Chondrocyte (in vitro differentiated cells): Measurements from ENCODE around the gene CRHR1. TPM values are rescaled to one million over a fixed set of nuclear protein-coding genes. Genes with fewer than 3 reads are reported as not detected.

Source experiments
- DNase-seq: peaks from one replicate; pipeline ENCODE4 v3.0.0; 2021; ENCODE audit warnings: mixed read lengths, low spot score
- H3K27ac Mint-ChIP-seq: one replicate; pipeline ENCODE4 v1.8.0; 2021; ENCODE audit warnings: mild to moderate bottlenecking, moderate library complexity, mixed read lengths; ENCODE audit not compliant: unreplicated experiment
- H3K27me3 Mint-ChIP-seq: 2 replicates; pipeline ENCODE4 v1.8.0; 2021; ENCODE audit warnings: low read depth, mixed read lengths
- H3K36me3 Mint-ChIP-seq: 2 replicates; pipeline ENCODE4 v1.8.0; 2021; ENCODE audit warnings: low read depth, mixed read lengths
- H3K4me1 Mint-ChIP-seq: 2 replicates; pipeline ENCODE4 v1.8.0; 2021; ENCODE audit warnings: low read depth, mild to moderate bottlenecking, mixed read lengths
- H3K4me3 Mint-ChIP-seq: one replicate; pipeline ENCODE4 v1.8.0; 2021; ENCODE audit warnings: mild to moderate bottlenecking, moderate library complexity, mixed read lengths; ENCODE audit not compliant: unreplicated experiment
- H3K9me3 Mint-ChIP-seq: 2 replicates; pipeline ENCODE4 v1.8.0; 2021; ENCODE audit warnings: low read depth, mixed read lengths
- CTCF ChIP-seq: fragments of 200-600 bp; sonication (generic); IDR thresholded peaks from 2 replicates; pipeline ENCODE4 v1.5.0; 2021; ENCODE audit warnings: antibody characterized with exemption, mild to moderate bottlenecking, moderate library complexity
- total RNA-seq: library from RNA; stranded (reverse); gene quantifications from 3 replicates; pipeline ENCODE4 v1.2.1, GENCODE V29; 2021

Gene CRHR1
- total RNA-seq, 1 donor from 2014 or later, result not detected

GRCh38 chr17:45883063-45883462 lies 98.9 kb downstream of the CRHR1 start:
- no peak for DNase-seq
- Mint-ChIP-seq H3K36me3 (no peaks in the 10 kb centered on the region), H3K27ac (no peak overlapping the region), H3K4me3 (no peak overlapping the region), H3K9me3 (no peaks in the 10 kb centered on the region), H3K27me3 (peaks cover 25% of the 10 kb centered on the region), H3K4me1 (no peaks in the 10 kb centered on the region)
- TF ChIP-seq CTCF, result no peak

Other genes with a start within 250 kb of the CRHR1 start
- gene SPPL2C, start 60.6 kb downstream of the CRHR1 start, total RNA-seq, result not detected in 3 replicates
- 2.9 to 6.1 TPM (median 4.5 TPM) in 3 replicates for gene MAPT, start 110.2 kb downstream of the CRHR1 start, total RNA-seq
- not detected in 3 replicates for gene STH, start 214.9 kb downstream of the CRHR1 start, total RNA-seq